ENCODE measurements around the gene SLC15A2.
"Not testable (repeated sequence)": the region's sequence is repeated elsewhere in the genome, so short reads cannot be mapped to it uniquely, and the experiment has no call there.

Gene SLC15A2

DNA sequence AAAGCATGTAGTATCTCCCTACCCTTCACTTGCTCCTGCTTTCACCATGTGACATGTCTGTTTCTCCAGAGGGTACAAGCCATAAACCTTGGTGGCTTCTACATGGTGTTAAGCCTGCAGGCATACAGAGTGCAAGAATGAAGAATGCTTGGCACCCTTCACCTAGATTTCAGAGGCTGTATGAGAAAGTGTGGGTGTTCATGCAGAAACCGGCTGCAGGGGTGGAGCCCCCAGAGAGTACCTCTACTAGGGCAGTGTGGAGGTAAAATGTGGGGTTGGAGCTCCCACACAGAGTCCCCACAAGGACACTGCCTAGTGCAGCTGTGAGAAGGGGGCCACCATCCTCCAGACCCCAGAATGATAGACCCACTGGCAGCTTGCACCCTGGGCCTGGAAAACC lies 32.2 kb downstream of the SLC15A2 start:
- DNase-seq, result no peak

DNA sequence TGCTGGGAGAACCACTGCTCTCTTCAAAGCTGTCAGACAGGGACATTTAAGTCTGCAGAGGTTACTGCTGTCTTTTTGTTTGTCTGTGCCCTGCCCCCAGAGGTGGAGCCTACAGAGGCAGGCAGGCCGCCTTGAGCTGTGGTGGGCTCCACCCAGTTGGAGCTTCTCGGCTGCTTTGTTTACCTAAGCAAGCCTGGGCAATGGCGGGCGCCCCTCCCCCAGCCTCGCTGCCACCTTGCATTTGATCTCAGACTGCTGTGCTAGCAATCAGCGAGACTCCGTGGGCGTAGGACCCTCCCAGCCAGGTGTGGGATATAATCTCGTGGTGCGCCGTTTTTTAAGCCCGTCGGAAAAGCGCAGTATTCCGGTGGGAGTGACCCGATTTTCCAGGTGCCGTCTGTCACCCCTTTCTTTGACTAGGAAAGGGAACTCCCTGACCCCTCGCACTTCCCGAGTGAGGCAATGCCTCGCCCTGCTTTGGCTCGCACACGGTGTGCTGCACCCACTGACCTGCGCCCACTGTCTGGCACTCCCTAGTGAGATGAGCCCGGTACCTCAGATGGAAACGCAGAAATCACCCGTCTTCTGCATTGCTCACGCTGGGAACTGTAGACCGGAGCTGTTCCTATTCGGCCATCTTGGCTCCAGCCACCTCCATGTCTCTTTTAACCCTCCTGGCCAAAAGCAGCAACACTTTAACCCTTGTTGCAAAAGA lies 44.1 kb downstream of the SLC15A2 start:
- DNase-seq, result not testable (repeated sequence)

DNA sequence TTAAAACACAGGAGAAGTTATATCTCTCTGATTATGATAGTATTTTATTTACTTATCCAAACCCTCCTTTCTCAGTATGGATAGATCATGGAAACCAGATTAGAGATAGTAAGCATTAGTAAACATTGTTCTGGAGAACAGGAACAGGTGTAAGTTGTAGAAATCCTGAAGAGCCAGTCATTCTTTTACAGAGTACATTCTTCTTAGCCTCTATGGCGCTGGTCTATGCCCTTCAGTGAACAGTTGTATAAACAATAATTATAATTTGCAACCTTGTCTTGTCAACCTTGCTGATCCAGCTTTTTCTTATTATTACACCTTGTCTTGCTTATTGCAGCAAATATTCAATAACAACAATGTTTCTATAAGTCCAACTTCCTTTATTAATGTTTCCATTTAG lies 47.4 kb downstream of the SLC15A2 start:
- no peak for DNase-seq

DNA sequence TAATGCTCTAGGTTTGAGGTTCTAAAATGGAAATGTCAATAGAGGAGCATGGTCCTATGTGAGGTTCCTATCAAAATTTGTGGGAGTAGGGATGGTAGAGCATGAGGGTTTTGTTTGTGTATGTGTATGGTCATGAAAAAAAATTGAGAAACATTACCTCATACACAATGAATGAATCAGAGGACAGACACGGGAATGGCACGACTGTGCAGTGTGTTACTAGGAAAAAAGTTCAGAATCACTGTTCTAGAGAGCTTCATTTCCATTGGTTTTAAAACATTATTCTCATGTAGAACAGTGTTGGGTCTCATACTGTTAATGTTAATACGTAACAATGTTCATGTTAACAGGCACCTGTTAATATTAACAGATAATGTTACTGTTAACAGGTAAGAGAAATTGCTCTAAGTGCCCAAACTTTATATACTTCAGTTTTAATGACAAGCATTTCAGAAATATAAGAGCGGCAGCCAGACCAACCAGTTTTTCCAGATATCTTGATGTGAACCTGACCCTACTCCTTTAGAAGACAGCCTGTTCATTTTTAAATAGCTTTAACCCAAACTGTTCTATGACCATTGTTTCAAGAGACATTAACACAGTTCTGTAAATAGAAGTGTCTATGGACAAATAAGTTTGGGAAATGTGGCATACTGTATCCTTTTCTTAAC lies 48.0 kb downstream of the SLC15A2 start:
- no peak for DNase-seq

DNA sequence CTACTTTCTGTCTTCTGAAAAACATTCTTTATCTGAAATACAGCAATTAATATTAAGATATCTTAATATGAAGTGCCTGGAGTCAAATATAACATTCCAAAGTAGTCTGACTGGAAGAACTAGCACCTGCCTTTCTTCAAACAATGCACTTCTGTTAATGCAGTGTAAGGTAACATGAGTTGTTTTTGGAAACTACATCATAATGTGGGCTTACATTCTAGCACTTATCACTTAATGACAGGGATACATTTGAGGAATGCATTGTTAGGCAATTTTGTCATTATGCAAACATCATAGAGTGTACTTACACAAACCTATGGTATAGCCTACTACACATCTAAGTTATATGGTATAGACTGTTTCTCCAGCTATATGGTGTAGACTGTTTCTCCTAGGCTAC lies 49.2 kb downstream of the SLC15A2 start:
- no peak for DNase-seq

DNA sequence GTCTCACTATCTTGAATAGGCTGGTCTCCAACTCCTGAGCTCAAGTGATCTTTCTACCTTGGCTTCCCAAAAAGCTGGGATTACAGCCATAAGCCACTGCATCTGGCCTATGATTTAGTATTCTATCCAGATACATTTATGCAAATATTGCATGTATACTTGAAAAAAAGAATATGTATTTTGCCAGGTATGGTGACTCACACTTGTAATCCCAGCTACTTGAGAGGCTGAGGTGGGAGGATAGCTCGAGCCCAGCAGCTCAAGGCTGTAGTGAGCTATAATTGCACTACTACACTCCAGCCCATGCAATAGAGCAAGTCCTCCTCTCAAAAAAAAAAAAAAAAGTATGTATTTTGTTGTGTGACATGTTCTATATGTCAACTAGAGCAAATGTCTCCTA lies 54.4 kb downstream of the SLC15A2 start:
- no peak for DNase-seq

DNA sequence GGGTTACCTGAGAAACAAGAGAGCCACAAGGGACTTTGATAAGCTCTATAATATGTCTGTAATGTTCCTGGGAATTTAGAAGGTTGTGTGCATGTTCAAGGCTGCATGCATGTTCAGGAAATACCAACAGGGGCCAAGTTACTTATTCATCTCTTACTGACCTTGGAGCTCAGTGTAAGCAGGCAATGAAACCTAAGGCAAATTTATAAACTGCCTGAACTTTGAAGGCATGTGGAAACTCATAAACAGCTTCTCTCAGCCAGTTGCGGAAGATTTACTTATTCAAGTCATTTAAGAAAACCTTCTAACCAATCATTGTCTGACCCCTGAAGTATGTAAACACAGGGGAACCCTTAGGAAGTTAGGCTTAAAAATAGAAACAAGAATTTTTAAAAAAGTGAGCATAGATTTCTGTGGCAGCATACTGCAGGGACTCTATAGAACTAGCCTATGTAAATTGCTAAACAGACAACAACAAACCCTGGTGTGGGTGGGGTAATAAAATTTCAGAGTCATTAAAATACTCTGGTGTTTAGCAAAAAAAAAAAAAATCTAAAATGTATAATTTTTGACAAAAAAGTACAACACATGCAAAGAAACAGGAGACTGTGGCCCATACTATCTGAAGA lies 57.2 kb downstream of the SLC15A2 start:
- no peak for DNase-seq

DNA sequence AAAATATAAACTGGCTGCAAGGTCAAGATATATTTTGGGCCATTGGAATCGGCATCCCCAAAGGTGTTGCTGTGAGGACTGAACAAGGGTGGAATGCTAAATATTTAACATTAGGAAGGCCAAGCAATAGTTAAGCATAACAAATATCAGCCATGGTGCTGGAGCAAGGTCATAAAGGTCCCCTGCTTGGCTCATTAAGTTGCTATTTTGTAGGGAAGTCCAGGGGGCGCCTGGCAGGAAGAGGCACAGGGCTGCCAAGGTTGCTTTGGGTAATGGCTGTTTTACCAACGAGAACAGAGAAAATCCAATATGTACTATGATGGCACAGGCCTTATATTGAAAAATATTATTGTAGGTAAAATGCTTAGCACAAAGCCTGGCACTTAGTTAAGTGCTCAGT lies 62.2 kb downstream of the SLC15A2 start:
- no peak for DNase-seq

DNA sequence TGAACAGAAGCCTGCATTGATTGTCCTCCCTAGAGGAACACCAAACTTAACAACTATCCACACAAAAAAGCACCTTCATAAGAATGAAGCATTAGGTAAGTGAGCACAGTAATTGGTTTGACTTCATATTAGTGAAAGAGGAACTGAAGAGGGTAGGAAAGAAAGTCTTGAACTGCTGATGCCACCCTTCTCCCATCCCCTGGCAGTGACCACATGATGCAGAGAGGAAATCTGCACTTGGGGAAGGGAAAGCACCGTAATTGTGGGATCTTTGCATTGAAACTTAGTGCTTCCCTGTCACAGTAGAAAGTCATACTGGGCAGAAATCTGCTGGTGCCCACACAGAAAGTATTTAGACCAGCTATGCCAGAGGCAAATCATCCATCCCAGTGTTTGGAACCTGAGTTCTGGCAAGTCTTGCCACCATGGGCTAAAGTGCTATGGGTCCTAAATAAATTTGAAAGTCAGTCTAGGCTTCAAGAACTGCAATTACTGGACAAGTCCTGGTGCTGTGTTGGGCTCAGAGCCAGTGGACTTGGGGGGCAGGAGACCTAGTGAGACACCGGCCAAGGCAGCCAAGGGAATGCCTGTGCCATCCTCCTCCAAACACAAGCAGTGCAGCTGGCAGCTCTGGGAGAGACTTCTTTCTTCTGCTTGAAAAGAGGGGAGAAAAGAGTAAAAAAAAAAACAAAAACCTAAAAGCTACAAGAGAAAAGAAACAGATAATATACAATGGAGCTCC lies 63.6 kb downstream of the SLC15A2 start:
- DNase-seq, result no peak

DNA sequence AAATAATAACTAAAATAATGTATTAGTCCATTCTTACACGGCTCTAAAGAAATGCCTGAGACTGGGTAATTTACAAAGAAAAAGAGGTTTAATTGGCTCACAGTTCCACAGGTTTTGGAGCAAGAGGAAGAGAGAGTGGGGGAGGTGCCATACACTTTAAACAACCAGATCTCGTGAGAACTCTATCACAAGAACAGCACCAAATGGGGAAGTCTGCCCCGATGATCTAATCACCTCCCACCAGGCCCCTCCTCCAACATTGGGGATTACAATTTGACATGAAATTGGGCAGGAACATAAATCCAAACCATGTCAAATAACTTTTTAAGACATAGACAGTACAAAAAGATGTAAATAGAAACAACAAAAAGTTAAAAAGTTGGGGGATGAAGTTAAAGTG lies 64.6 kb downstream of the SLC15A2 start:
- DNase-seq, result no peak

DNA sequence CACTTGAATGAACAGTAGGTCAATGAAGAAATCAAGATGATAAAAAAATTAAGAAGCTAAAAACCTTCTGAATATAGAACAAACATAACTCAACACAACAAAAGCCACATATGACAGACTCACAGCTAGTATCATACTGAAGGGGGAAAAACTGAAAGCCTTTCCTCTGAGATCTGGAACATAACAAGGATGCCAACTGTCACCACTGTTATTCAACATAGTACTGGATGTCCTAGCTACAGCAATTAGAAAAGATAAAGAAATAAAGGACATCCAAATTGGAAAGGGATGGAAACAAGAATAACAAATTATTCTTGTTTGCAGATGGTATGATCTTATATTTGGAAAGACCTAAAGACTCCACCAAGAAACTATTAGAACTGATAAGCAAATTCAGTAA lies 67.1 kb downstream of the SLC15A2 start:
- no peak for DNase-seq

DNA sequence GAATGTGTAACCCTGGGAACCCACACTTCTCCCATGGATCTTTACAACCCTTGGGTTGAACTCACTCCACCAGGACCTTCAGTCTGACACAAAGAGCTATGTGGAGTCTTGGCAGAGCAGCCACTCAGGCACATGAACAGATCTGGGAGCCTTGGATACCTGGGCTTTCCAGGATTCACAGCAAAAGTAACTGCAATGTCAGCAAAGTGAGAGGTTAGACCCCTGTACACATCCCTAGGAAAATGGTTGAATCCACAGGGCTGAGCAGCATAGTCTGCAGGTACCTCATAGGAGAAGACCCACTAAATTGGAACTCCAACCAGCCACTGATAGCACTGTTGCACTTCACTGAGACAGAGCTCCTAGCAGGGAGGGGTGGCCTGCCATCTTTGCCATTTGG lies 68.2 kb downstream of the SLC15A2 start:
- no peak for DNase-seq

DNA sequence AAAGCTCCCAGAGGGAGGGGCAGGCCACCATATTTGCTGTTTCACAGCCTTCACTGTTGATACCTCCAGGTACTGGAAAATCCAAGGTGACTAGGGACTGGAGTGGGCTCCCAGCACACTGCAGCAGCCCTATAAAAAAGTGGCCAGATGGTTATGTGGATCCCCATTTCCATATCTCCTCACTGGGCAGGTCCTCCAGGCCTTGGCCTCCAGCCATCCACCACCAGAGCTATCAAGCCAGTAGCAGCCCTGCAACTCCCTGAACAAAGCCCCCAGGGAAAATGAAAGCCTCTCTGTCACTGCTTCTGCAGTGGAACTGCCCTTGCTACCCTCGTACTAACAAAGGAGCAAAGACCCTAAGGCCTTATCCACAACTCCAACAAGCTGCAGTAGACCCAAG lies 69.4 kb downstream of the SLC15A2 start:
- DNase-seq, result no peak

DNA sequence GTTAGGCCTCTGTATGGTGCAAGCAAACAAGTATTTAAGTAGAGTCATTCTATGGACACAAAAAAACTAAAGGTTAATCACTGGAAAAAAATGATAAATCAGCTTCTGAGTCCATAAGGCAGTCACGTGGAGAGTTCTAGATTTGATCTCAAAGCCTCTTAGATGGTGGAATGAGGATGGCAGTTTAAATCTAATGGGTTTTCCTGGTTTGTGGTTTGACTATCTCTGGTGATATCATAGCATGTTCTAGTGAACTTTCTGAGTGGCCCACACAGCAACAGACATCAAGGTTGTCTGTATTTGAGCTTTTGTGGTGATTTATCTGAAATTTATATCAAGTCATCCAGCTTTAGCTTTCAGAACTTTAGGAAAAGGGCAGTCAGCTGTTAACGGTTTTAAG lies 75.4 kb downstream of the SLC15A2 start:
- DNase-seq, result no peak

DNA sequence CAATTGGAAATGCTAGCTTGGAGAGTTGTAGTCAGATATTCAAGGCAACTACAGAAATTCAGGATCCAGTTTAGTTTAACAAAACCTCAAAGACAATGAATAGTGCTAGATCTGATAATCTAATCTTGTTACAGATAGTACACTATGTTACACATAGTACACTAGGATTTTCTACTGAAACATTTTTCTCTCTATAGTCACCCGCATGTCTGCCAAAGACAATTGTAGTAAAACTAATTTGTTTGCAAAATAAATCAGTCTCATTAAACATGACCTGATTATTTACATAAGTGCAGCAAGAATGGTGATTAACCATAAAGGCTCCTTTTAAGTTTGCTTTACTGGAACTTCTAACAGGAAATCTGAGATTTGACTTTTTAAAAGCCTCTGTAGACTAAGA lies 75.8 kb downstream of the SLC15A2 start:
- no peak for DNase-seq

DNA sequence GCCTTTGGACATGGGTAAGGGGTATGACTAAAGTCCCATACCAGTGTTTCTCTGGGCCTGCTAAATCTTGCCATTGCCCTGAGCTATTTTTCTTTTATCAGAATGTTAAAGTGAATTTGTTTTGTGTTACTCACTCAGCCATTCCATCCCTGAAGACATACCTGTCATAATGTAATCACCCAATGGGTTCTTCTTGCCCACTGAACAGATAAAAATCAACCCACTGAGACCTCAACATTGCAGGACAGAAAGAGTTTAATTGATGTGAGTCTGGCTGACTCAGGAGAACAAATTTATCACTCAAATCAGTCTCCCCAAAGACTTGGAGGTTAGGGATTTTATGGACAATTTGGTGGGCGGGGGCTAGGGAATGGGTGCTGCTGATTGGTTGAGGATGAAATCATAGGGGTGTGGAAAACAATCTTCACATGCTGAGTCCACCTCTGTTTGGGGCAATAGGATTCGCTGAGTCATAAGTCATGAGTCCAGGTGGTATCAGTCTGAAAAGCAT lies 80.5 kb downstream of the SLC15A2 start:
- DNase-seq, result no peak

DNA sequence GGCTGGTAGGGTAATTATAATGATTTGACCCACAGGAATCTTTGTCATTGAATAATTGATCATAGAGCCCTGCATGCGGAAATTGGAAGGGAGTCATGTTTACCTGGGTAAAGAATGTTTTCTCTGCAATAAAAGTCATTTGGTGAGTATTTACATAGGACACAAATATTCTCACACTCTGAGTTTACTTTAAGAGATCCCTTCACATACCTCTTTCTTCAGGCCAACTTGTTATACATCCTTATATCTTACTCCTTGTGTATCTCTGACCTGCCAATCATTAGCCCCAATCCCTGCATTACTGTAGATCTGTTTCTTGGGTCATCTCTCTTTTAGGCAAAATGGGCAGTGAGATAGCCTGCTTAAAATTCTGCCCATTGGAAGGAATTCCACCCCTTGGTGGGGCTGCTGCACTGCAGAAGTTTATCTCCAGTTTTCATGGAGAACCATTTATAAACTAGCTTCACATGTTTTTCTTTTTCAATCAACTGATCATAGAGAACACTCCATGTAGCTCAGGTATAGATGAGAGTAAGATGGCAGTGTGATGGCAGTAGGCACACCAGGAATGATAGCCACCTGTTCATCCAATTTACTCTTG lies 81.6 kb downstream of the SLC15A2 start:
- DNase-seq, result no peak

DNA sequence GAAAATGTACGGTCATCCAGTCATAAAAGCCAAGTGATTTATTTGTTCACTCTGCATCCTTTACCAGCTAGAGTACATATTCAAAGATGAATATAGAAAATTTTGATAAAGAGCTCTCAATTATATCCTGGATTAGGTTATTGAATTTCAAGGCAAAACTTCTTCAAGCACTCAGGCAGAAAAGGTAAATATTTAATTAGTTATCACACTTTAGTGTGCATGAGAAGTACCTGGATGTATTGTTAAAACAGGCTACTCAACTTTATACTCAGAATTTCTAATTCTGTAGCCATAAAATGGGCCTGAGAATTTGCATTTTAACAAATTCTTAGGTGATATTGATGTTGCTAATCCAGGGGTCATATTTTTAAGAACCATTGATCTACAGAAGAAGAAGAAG lies 82.5 kb downstream of the SLC15A2 start:
- no peak for DNase-seq

DNA sequence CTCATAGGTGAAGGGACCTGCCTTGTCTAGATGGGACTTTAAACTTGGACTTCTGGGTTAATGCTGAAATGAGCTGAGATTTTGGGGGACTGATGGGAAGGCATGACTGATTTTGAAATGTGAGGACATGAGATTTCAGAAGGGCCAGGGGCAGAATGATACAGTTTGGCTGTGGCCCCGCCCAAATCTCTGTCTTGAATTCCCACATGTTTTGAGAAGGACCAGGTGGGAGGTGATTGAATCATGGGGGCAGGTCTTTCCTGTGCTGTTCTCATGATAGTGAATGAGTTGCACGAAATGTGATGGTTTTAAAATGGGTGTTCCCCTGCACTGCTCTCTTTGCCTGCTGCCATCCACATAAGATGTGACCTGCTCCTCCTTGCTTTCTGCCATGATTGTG lies 85.0 kb downstream of the SLC15A2 start:
- DNase-seq, result no peak

DNA sequence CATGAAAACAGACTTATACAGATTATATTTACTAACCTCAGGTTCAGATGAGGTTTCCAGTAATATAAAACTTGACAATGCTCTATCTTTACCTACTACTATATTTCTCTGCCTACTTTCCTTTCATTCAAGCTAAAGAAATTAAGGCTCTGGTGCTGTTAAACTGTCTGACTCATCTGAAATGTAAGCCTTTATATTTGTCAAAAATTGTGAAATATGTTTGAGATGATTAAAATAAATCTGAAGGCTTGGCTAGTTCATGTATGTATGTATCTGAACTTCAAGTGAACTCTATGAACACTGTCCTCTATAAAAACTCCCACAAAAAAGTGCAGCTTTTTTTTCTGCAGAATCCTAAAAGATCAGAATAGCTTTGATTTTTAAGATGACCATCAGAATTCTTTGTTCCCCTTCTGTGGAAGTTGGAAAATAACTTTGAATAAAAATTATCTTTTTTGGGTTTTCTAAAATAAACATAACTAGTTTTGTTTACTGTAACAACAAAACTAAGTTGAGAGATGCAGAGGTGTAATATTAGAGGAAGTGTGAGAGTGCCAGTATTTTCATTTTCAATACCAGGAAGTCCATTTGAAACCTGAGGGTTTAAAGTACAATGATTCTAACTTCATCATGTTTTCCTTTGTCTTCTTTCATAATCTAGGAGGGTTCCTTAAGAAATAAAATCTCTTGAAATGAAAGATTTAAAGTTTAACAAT lies 85.7 kb downstream of the SLC15A2 start:
- DNase-seq, result no peak

DNA sequence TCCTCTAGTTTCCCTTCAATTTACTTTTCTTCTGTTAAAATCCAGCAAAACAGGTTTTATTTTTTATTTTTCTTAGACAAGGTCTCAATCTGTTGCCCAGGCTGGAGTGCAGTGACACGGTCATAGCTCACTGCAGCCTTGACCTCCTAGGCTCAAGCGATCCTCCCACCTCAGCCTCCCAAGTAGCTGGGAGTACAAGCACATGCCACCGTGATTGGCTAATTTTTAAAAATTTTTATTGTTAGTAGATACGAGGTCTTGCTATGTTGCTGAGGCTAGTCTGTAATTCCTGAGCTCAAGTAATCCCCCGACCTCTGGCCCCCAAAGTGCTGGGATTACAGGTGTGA lies 86.2 kb downstream of the SLC15A2 start:
- no peak for DNase-seq

DNA sequence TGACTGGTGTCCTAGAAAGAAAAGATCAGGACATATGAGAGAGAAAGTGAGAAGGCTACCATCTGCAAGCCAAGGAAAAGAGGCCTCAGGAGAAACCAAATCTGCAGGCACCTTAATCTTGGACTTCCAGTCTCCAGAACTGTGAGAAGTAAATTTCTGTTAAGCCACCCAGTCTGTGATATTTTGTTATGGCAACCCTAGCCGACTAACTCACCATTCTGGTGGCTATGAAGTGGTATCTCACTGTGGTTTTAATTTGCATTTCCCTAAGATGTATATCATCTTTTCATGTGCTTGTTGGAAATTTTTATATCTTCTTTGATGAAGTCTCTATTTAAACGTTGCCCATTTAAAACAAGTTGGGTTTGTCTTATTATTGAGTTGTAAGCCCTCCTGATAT lies 87.3 kb downstream of the SLC15A2 start:
- no peak for DNase-seq

DNA sequence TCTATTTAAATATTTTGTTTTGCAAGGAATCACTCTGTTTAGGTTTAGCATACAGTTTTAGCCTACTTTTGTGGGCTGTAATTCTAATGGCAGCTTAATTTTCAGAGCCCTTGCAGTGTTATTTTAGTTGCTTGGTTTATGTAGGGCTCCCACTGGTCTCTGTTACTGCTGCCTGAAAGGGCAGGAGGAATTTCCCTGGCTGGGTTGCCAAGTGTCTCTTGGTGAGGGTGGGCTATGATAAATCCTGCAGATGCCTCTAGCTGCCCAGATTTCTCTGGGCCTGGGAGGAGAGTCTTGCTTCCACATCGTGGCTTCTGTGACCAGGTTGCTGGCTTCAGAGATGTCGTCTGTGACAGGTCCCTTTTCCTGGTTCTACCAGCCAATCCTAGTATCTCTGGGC lies 91.6 kb downstream of the SLC15A2 start:
- DNase-seq, result no peak
